OCI-LY7 (cell line): ENCODE results near the gene UGT1A9. TPM values are rescaled to one million over a fixed set of nuclear protein-coding genes. Genes with fewer than 3 reads are reported as not detected.

Experiments
- BruUV-seq: library from RNA; stranded (reverse); fragments of 400-500 nt; replicated peaks from 2 replicates; lab custom pipeline; 2021; lab: Mats Ljungman, UMichigan
- CTCF ChIA-PET: fragments of 300-600 bp; sonication (Branson Sonifier 250); formaldehyde crosslinking; loops from one replicate; lab custom pipeline; 2022; ENCODE audit warnings: antibody characterized with exemption; ENCODE audit not compliant: unreplicated experiment; lab: Charles Lee
- POLR2A ChIA-PET: fragments of 300-600 bp; sonication (Branson Sonifier 250); formaldehyde crosslinking; loops from one replicate; lab custom pipeline; 2022; ENCODE audit warnings: antibody characterized with exemption; lab: Charles Lee
- DNase-seq: peaks from one replicate; pipeline ENCODE4 v3.0.0-alpha.2; 2015; ENCODE audit warnings: low spot score
- H2AFZ ChIP-seq: fragments of 200-600 bp; sonication (generic), shearing (Covaris generic); 2 replicates; pipeline ENCODE4 v1.6.1; 2014; ENCODE audit warnings: mild to moderate bottlenecking, antibody characterized with exemption, low read length, moderate library complexity
- H3K27ac ChIP-seq: fragments of 200-600 bp; sonication (generic); 2 replicates; pipeline ENCODE4 v1.5.1; 2014; ENCODE audit warnings: mixed run types, low read depth, mild to moderate bottlenecking, moderate library complexity, low read length, inconsistent platforms; ENCODE audit not compliant: poor library complexity, severe bottlenecking
- H3K36me3 ChIP-seq: fragments of 200-600 bp; sonication (generic); 2 replicates; pipeline ENCODE4 v1.6.1; 2014; ENCODE audit warnings: mild to moderate bottlenecking, antibody characterized with exemption, low read length, moderate library complexity, mixed read lengths; ENCODE audit not compliant: insufficient read depth
- H3K4me1 ChIP-seq: fragments of 200-600 bp; sonication (generic); 2 replicates; pipeline ENCODE4 v1.5.1; 2014; ENCODE audit warnings: mild to moderate bottlenecking, low read length; ENCODE audit not compliant: insufficient read depth, poor library complexity, severe bottlenecking
- H3K4me2 ChIP-seq: fragments of 200-600 bp; sonication (generic); 2 replicates; pipeline ENCODE4 v1.6.1; 2014; ENCODE audit warnings: mild to moderate bottlenecking, low read length
- H3K4me3 ChIP-seq: fragments of 200-600 bp; sonication (generic); 2 replicates; pipeline ENCODE4 v1.5.1; 2014; ENCODE audit warnings: mild to moderate bottlenecking, low read depth, low read length; ENCODE audit not compliant: poor library complexity, severe bottlenecking
- H3K79me2 ChIP-seq: fragments of 200-600 bp; sonication (generic); 2 replicates; pipeline ENCODE4 v1.6.1; 2016; ENCODE audit warnings: low read depth, mild to moderate bottlenecking, low read length, moderate library complexity, mixed read lengths; ENCODE audit not compliant: insufficient read depth
- H3K9me2 ChIP-seq: fragments of 200-600 bp; sonication (generic); 2 replicates; pipeline ENCODE4 v1.6.1; 2016; ENCODE audit warnings: mild to moderate bottlenecking, low read length, mixed read lengths; ENCODE audit not compliant: insufficient read depth
- H3K9me3 ChIP-seq: fragments of 200-600 bp; sonication (generic); 2 replicates; pipeline ENCODE4 v1.6.1; 2014; ENCODE audit warnings: mild to moderate bottlenecking, mixed run types, low read length, mixed read lengths
- H4K20me1 ChIP-seq: fragments of 200-600 bp; sonication (generic); 2 replicates; pipeline ENCODE4 v1.6.1; 2014; ENCODE audit warnings: mild to moderate bottlenecking, antibody characterized with exemption, low read length, moderate library complexity, mixed read lengths; ENCODE audit not compliant: insufficient read depth
- EZH2phosphoT487 ChIP-seq: fragments of 200-600 bp; sonication (generic); IDR thresholded peaks from 2 replicates; pipeline ENCODE4 v1.6.1; 2018; ENCODE audit warnings: low read depth, borderline replicate concordance, mild to moderate bottlenecking, mixed run types, antibody characterized with exemption, low read length, moderate library complexity, mixed read lengths
- intact Hi-C: fragments of 100-400 bp; cut with micrococcal nuclease; formaldehyde crosslinking; loops from one replicate; pipeline ENCODE4 v1.10.0; 2022; ENCODE audit not compliant: unreplicated experiment
- total RNA-seq, 2 experiments: library from RNA; depleted of rRNA in 1 of 2; stranded (reverse); fragments of >200 nt in 1 of 2; shearing (Covaris generic) in 1 of 2; gene quantifications; 2 replicates each; pipeline ENCODE4 v1.2.3, GENCODE V29; 2014 to 2022
- TF ChIP-seq, protein P1 (sequence below): fragments of 200-600 bp; sonication (generic); conservative IDR thresholded peaks from 2 replicates; pipeline ENCODE4 v1.5.1; 2014; ENCODE audit warnings: mild to moderate bottlenecking, antibody characterized with exemption, low read length, moderate library complexity, mixed read lengths

Gene UGT1A9
- total RNA-seq, 2 experiments from 2014 or later: not detected

DNA sequence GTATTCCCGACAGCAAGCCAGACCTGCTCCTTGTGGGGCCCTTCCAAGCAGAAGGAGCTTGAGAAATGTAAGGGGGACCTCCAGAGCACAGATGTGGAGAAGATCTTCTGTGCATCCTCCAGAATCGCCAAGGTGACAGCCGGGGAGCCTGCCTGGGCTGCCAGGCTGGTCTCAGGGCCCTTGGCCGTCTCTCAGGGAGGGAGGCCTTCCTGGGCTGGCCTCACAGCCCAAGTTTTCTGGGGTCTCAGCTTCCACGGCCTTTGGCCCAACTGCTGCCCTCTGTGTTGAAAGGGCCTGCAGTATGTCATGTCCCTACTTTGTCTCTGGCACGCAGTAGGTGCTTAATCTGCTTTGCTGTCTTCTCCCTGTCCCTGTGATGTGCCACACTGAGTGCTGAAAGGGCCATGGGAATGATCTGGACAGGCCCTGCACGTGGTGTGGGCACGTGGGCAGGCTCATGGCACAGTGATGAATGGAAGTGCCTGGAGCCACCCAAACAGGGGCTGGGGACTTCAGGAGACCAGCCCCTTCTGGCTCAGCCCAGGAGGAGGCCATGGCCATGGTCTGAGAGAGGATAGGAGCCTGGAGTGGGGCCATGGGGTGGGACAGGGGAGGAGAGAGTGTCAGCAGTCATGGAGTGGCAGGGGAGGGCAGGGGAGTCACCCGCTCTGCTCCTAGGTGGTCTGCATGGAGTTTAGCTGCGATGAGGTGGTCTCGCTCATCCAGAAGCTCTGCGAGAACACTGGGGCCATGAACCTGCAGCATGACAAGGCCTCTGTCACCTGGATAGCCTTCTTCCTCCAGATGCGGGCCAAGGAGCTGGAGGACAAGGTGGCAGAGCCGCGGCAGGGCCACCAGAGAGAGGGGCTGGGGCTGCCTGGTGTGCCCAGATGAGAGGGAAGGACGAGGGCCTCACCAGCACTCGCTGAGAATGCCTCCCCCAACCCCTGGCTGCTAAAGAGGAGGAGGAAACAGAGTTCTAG lies 147.2 kb downstream of the UGT1A9 start:
- Histone ChIP-seq H3K4me2 (no peak overlapping the region), H3K9me2 (no peaks in the 10 kb centered on the region), H3K27ac (no peak overlapping the region), H3K79me2 (no peaks in the 10 kb centered on the region), H3K4me3 (no peak overlapping the region), H3K9me3 (no peaks in the 10 kb centered on the region), H3K4me1 (no peaks in the 10 kb centered on the region), H3K36me3 (no peaks in the 10 kb centered on the region), H2AFZ (no peak overlapping the region), H4K20me1 (no peaks in the 10 kb centered on the region)
- BruUV-seq: no TSS peak
- no peak for TF ChIP-seq EZH2phosphoT487
- TF ChIP-seq, protein P1, sequence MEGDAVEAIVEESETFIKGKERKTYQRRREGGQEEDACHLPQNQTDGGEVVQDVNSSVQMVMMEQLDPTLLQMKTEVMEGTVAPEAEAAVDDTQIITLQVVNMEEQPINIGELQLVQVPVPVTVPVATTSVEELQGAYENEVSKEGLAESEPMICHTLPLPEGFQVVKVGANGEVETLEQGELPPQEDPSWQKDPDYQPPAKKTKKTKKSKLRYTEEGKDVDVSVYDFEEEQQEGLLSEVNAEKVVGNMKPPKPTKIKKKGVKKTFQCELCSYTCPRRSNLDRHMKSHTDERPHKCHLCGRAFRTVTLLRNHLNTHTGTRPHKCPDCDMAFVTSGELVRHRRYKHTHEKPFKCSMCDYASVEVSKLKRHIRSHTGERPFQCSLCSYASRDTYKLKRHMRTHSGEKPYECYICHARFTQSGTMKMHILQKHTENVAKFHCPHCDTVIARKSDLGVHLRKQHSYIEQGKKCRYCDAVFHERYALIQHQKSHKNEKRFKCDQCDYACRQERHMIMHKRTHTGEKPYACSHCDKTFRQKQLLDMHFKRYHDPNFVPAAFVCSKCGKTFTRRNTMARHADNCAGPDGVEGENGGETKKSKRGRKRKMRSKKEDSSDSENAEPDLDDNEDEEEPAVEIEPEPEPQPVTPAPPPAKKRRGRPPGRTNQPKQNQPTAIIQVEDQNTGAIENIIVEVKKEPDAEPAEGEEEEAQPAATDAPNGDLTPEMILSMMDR: no peak
- intact Hi-C loops: no loop called here
- CTCF ChIA-PET: no interaction called here
- no peak for DNase-seq
- POLR2A ChIA-PET: no interaction called here

DNA sequence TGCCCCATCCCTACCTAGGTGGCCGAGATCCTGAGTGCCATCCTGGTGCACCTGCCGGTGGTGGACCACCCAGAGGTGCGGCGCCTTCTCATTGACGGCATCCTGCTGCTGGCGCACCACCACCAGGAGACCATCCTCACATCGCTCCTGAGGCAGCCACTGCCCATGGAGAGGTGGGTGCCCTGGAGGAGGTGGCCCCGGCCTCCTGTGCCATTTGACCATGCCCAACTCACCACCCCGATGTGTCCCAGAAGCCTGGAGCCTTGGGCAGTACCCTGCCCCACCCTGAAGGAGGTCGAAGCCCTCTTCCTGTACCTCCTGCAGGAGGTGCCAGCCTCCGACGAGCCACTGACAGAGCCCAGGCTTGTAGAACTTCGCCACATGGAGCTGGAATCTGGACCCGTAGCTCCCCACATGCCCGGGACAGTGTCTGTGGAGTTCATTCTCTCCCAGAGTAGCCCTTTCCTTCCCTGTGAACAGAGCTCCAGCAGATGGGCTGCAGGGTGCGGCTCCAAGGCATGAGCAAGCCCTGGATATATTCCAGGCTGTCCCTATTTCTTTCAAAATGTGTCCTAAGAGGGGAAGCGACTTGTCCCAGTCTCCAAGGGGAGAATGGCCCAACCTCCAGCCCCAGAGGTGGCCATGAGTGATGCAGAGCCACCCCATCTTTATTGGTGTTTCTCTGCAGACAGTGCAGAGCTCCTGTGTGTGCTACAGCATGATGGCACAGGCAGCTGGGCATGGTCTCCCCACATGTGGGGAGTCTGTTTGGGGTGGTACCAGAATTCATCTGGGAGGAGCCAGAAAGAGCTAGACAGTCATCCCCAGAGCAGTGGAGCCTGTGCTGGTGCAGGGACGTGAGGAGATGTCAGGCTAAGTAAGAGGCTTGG lies 148.4 kb downstream of the UGT1A9 start:
- DNase-seq: no peak
- TF ChIP-seq EZH2phosphoT487: no peak
- TF ChIP-seq, protein P1: no peak
- BruUV-seq: no TSS peak

More for the DNA sequence above, 148.4 kb downstream of the UGT1A9 start:
- Histone ChIP-seq H3K9me2 (no peaks in the 10 kb centered on the region), H4K20me1 (no peaks in the 10 kb centered on the region), H3K27ac (no peak overlapping the region), H3K4me3 (no peak overlapping the region), H3K9me3 (no peaks in the 10 kb centered on the region), H3K4me2 (no peak overlapping the region), H3K79me2 (no peaks in the 10 kb centered on the region), H2AFZ (no peak overlapping the region), H3K4me1 (no peaks in the 10 kb centered on the region), H3K36me3 (no peaks in the 10 kb centered on the region)
- intact Hi-C loops: no loop called here
- ChIA-PET POLR2A (interaction anchor here (0.6 kb wide), 1 partner anchor 50 kb away, joined by 4 read pairs; no protein-coding TSS in a partner anchor), CTCF (interaction anchor here (0.5 kb wide), 1 partner anchor 38 kb away, joined by 3 read pairs; no protein-coding TSS in a partner anchor)
